Stimulated activated naive CD8-positive, alpha-beta T cell treated with anti-CD3 and anti-CD28 coated beads, Interleukin-15, Interleukin-2, amounts not matched to agents 100 U/mL and 50 U/mL, for 24 hours (primary cell): ENCODE measurements around the gene CUTA.
A peak's percentile ranks its signal among the peaks of the same experiment; 100 is the strongest.

ENCODE experiments used
- ATAC-seq: fragments of 150-1000 bp; cut with Tn5 transposase; one replicate; pipeline ENCODE4 v1.10.0; 2021
- DNase-seq: peaks from one replicate; pipeline ENCODE4 v3.0.0; 2021

The CUTA gene

DNA sequence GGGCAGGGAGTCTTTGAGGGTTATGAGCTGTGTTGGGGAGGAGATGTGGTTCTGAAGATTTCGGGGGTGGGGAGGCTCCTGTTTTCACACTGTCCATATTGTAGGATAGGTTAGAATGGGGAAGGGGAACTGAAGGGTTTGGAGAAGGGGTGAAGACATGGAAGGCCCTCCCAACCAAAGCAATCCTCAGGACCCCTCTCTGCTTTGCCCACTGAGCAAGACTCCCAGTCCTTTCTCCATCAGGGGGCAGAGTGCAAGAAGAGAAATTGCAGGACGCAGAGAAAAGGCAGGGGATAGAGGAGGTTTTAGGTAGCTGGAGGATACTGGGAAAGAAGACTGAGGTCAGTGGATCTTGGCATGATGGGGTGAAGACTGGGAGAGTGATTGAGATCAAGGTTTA lies 5.9 kb upstream of the CUTA start:
- ATAC-seq (no peak), DNase-seq (no peak)

DNA sequence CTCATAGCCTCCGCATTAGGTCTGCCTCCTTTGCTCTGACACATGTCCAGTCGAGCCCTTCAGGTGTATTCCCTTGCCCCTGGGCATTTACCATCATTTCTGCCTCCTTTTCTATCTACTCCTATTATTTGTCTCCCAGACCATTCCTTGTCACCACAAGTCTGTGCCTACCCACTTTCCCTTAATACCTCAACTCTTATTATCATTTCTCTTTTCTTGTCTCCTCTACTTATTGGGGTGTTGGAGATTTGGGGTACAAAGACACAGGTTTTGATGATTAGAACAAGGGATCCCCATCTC lies 3.4 kb upstream of the CUTA start:
- ATAC-seq = no peak
- DNase-seq = no peak

DNA sequence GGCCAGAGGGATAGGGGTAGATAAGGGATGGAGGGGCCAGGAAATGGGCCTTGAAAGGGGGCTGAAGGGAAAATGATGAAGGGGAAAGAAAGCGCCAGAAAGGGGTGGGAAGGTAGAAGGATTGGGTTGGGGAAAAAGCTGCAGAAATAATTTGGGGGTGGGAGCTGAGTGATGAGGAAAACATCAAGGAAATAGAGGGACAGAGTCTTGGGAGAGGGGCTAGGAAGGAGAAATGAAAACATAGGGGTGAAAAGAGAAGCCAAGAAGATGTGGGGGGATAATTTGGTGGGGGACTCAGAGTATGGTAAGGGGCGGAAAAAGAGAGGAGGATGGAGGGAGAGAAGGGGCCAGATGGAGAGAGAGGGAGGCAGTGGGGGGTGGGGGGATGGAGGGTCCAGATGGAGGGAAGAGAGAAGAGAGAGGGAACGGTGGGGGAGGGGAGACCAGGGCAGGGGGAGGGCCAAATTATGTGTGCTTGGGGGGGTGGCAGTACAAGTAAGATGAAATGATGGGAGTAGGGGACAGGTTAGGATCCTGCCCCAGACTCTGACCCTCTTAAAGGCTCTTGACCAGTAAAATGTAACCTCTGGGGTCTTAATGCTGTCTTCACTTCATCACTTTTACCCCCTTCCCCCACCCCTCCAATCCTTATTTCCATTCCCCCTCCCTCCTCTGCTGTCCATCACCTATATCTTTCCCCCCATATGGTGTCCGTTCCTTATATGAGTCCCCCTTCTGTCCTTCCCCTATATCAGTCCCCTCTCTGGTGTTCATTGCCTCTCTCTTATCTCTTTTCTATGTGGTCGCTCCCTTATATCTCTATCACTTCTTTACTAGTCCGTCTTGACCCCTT lies 2.8 kb upstream of the CUTA start:
- DNase-seq (no peak), ATAC-seq (no peak)

DNA sequence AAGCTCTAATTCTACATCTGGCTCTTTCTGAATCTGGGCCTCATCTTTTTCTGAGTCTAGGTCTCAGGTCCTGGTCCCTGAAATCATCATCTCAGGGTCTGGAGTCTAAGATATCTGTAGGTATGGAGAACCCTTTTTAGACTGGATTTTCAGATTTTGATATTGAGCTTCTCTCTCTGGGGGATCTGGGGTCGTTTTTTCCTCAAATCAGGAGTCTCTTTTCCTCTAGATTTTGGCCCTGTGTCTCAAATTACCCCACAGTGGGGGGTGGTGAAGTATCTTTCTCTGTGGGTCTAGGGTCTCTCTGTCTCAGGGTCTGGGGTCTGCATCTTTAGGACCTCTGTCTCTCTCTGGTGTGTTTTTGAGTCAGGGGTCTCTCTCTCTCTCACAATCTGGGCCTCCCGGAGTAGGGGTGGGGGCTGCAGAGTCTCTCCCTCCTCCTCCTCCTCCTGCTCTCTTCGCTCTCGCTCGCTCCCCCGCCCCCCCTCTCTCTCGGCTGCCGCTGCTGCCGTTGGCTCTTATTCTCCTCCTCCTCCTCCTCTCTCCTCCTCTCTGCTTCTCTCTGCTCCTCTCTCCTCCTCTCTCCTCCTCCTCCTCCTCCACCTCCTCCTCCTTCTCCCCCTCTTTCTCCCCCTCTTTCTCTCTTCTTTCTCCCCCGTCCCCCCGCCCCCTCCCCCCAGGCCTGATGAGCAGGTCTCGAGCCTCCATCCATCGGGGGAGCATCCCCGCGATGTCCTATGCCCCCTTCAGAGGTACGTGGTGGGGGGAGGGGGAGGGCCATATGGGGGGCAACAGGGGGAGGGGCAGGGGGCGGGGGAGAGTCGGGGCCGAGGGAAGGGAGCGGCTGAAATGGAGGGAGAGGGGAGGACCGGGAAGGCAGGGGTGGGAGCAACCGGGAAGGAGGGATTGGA lies 1.9 kb upstream of the CUTA start, which contains the start of gene SYNGAP1:
TSS of gene SYNGAP1 (plus strand) at position 486 of the 911 bp plus-strand sequence. CDS start at position 686, 200 bp downstream.
- DNase-seq (peak; percentile 67), ATAC-seq (no peak)

DNA sequence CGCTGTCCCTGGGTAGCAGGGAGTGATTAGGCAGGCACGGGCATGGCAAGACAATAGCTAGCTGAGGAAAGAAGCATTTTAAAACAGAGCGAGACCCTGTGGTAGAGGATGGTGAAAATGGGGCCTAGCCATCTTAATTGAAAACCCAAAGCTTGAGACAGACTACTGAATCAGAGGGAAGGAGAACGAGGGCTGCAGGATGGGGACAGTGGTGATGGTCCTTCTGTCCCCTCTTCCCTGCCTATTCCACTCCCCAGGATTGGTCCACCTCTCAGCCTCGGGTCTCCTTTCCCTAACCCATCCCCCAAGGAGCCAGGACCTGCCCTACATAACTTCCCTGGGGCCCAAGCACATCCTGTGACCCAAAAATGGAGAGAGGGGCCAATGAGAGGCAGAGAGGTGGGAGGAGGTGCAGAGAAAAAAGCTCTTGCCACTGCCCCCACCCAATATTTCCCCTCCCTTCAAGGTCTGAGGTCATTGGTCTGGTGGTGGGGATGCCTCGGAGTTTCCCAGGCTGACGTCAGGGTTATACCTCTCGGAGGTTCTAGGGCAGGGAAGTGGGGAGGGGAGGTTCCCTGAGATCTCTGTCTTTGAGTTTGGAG lies 884 bp upstream of the CUTA start:
- DNase-seq = peak; percentile 74
- ATAC-seq = peak; percentile 14

DNA sequence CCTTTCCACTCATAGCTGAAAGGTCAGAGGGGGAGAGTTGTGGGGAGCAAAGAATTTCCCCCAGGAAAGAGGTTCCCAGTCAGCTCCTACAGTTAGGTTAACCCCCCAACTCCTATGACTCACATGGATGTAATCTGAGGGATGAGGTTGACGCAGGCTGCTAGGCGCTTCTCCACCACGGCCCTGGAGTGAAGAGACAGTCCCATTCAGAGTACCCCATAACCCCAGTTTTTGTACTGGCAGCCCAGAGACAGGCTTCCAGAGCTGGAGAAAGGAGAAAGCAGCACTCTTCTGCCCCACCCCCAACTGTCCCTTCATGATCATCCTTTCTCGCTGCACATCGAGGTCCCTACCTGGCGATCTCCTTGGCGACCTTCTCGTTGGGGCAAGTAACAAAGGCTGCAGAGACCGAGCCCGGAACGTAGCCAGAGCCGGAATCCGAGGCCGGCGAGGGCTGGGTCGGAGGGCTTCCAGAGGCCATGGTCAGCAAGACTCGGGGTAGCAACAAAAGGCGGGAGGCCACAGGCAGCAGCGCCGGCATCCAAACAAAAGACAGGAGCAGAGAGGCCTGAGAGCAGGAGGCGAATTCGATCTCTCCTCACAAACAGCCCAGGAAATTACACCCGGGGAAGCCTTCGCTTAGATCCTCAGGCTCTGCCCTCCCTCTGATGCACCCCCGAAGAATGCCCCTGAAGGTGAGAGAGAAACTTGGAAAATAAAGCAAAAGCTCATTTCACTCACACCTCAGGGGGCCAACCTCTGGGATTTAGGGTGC lies 592 bp downstream of the CUTA start:
- ATAC-seq (no peak), DNase-seq (peak; percentile 39)

DNA sequence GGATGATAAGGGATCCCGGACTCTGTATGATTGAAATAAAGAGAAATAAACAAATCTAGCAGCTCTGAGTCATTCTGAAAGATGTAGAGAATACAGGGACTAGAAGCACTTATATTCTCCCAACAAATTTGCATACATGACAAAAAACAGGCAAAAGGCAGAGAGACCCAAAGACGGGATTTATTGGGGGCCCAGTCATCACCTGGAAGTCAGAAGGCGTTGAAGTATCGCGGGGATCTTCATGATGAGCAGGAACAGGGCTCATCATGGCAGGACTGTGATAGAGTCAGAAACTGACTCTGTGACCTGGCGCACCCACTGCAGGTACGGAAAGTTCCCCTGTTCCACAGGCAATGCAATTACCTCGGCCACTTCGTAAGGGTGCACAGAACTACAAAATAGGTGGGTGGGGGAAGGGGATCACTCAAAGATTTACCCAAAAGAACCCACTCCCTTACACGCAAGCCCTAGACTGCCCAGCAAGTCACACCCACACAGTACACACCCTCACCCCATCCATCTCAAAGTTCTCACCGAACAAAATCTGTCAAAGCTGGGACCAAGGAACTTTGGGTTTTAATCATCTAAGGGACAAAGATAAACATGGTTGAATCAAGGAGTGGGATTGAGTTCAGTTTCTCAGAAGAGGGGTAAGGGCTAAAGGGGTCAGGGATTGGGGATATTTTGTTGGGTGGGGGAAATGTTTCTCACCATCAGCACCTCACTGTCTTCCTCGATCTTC lies 1.4 kb downstream of the CUTA start:
- no peak for ATAC-seq
- peak; percentile 43 for DNase-seq

DNA sequence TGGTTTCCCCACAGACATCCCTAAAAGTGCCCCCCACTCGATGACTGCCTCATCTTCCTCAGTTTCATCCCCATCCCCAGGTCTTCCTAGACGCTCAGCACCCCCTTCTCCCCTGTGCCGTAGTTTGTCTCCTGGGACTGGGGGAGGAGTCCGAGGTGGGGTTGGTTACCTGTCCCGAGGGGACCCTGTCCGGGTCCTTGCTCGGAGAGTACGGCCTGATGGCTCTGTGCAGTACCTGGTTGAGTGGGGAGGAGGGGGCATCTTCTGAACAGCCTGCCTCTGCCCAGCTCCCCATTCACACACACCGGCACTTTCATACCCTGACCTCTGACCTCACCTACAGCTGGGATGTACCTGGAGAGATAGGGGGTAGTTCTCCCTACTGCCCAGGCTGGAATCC lies 2.1 kb downstream of the CUTA start:
- no peak for DNase-seq
- ATAC-seq = no peak

DNA sequence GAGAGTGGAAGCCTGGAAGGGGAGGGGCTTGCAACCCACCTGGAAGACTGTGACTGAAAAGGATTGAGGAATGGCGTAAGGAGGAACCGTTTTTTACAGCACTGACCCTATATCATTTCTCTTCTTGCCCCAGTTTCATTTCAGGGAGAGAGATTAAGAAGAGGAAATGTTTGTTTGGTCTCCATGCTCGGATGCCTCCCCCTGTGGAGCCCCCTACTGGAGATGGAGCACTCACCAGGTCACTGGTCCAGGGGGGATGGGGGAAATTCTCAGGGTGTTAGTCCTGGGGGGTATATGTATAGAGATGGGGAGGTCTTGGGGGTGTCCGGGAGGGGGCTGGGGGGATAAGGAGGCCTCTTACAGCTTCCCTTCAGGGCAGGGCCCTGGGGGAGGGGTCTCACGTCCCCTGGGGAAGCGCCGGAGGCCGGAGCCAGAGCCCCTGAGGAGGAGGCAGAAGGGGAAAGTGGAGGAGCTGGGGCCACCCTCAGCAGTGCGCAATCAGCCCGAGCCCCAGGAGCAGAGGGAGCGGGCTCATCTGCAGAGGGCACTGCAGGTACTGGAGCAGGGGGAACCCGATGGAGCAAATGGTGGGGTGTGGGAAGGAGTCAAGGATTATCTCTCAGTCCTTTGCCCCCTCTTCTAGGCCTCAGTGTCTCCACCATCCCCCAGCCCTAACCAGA lies 3.2 kb downstream of the CUTA start:
- DNase-seq = peak; percentile 32
- no peak for ATAC-seq

DNA sequence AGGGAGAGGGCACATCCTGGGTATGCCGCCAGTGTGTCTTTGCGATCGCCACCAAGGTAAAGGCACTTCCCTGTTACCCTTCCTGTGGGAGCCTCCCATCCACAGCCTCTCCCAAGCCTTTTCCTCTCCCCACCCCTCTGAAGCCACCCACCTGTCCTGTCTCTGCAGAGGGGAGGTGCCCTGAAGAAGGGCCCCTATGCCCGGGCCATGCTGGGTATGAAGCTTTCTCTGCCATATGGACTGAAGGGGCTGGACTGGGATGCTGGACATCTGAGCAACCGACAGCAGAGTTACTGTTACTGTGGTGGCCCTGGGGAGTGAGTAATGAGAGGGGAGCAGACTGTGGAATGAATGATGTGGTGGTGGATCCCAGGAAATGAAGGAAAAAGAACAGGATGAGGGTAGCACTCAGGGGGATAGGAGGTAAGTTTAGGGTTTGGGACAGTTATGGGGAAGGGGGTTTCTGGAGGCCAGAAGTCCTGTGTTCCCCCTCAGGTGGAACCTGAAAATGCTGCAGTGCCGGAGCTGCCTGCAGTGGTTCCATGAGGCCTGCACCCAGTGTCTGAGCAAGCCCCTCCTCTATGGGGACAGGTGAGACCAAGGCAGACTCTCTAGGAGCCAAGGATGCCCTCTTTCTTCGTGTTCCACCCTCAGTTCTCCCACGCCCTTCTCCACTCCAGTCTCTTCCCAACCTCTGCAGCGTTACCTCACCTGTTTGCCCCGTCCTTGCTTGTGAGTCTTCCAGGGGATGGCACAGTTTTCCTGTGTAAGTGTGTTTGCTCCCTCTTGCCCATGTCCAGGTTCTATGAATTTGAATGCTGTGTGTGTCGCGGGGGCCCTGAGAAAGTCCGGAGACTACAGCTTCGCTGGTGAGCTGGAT lies 4.4 kb downstream of the CUTA start:
- DNase-seq (no peak), ATAC-seq (no peak)

DNA sequence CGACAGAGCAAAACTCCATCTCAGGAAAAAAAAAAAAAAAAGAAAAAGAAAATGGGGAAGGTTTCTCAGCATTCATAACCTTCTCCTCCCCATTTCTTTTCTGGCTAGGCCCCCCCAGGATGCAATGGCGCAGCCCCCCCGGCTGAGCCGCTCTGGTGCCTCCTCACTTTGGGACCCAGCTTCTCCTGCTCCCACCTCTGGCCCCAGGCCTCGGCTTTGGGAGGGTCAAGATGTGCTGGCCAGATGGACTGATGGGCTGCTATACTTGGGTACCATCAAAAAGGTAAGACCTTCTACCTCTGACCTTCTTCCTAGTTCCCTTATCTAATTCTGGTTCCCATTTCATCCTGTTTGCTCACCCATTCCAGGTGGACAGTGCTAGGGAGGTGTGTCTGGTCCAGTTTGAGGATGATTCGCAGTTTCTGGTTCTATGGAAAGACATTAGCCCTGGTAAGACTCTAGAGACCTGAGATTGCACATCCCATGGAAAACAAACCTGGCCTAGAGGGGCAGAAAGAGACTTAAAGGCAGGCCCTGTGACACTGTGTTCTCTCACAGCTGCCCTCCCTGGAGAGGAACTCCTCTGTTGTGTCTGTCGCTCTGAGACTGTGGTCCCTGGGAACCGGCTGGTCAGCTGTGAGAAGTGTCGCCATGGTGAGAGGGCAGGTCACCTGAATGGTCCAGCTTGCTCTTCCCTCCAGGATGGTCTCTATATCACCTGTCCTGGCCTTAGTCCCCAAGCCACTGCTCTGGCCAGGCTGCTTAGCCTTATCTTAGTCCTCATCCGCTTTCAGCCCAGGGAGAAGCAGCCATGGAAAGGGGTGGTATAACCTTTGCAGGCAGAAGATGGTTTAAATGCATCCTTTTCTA lies 5.5 kb downstream of the CUTA start:
- ATAC-seq (no peak), DNase-seq (no peak)

DNA sequence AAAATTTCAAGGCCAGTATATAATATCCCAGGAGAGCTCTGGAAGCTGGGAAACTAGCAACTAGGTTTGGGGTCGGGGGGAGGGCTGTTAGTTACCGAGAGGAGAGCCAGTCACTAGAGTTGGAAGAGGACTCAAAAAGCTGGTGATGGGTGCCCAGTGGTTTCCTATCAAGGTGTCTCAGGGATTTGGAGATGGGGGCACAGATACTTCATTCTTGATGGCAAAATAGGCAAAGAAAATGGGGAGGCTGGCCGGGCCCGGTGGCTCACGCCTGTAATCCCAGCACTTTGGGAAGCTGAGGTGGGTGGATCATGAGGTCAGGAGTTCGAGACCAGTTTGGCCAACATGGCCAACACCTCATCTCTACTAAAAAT lies 6.3 kb downstream of the CUTA start:
- ATAC-seq = no peak
- DNase-seq = no peak

DNA sequence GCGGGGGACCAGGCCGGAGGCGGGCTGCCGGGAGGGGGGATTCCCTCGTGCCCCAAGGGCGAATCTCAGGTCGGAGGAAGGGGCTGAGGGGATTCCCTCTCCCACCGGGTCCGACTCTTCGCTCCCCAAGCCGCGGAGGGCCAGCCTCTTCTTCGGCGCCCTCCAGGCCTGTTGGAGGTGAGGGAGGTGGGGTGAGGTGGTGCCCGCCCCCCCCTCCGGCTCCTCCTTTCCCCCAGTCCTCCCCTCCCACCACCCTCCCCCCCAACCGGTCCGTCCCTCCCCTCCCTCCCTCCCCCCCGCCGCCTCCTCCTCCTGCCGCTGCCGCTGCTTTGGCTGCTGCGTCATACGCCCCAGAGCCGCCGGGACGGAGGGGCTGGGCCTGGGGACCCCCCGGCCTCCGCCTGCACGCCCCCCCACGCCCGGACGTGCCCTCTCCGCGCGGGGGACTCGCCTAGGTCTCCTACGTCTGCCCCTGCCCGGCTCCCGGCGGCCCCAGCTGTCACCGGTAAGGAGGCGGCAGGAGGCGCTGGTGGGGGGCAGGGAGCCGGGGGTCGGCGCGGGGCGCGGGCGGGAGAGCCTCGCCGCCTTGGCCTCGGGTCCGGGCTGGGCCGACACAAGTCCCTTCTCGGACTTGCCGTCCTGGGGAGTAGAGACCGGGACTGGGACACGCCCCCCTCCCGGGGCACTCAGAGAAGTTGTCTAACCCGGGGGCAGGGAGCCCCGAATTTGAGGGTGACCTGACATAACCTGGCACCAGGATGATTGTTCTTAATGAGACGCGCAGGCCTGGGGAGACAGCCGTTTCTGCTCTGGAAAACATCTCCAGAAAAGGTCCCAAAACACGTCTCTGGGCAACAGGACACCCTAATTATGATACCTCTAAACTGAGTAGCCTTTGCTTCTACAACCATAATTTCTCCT lies 6.9 kb downstream of the CUTA start, which contains the start of gene PHF1:
TSS of gene PHF1 (plus strand) at position 304 of the 921 bp plus-strand sequence. CDS start 1,250 bp downstream, outside the sequence.
- DNase-seq = no peak
- peak; percentile 41 for ATAC-seq

DNA sequence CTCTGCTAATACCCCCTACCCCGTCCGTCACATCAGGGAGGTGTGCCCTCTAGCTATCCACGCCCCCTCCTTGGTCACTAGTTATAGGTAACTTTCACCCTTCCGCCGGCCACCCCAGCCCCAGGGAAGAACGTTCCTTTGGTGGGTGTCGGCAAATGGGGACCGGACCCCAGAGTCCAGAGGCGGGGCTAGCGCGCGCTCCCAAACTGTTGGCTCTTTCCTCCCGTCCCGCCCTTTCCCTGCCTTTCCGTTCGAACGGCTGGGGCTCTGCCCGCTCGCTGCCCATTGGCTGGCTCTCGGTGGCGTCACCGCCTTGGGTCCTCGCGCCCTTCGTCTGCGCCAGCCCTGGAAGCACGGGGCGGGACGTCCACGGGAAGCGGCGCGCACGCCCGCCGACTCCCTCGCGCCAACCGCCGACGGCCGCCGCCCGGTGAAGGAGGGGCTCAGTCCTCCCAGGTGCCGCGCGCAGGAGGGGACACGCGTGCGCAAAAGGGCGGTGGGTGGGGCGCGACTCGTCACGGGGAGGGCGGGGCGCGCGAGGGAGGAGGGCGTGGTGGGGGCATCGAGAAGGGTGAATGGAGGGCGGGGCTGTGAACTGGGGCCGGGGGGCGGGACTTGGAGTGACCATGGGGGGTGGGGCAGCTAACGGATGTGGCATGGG lies 7.7 kb downstream of the CUTA start:
- peak; percentile 97 for DNase-seq
- peak; percentile 91 for ATAC-seq

DNA sequence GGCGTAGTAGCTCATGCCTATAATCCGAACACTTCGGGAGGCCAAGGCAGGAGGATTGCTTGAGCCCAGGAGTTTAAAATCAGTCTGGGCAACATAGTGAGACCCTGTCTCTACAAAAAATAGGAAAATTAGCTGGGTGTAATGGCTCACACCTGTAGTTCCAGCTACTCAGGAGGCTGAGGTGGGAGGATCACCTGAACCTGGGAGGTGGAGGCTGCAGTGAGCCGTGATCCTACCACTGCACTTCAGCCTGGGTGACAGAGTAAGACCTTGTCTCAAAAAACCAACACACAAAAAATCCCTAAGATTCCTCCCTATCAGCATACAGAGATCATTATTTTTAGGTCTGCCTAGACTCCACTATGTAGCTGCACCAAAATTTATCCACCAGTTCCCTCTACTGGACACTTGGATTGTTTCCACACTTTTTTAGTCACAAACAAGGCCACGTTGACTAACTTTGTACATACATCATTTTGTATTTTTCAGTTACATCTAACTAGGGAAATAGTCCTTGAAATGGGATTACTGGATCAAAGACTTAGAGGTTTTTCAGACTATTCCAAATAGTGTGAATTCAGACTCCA lies 10.7 kb downstream of the CUTA start:
- ATAC-seq = no peak
- DNase-seq = no peak

DNA sequence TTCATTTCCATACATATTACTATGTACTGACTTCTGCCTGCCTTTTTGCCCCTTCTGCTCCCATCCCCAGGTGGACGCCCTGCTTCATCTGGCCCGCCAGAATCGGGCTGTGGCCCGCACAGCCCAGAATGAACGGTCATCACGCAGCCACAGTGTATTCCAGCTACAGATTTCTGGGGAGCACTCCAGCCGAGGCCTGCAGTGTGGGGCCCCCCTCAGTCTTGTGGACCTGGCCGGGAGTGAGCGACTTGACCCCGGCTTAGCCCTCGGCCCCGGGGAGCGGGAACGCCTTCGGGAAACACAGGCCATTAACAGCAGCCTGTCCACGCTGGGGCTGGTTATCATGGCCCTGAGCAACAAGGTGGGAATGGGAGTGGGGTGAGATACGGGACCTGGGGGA lies 11.8 kb downstream of the CUTA start:
- ATAC-seq (no peak), DNase-seq (no peak)
